ENCODE results near the gene RASL11A.
"Not testable (repeated sequence)": the region's sequence is repeated elsewhere in the genome, so short reads cannot be mapped to it uniquely, and the experiment has no call there.

Gene RASL11A

GRCh38 chr13:27269114-27269665, 1.4 kb upstream of the RASL11A start:
- DNase-seq = no peak

- DNase-seq = no peak
These were observed 1.0 kb downstream of the RASL11A start for GRCh38 chr13:27271570-27272096.

DNA sequence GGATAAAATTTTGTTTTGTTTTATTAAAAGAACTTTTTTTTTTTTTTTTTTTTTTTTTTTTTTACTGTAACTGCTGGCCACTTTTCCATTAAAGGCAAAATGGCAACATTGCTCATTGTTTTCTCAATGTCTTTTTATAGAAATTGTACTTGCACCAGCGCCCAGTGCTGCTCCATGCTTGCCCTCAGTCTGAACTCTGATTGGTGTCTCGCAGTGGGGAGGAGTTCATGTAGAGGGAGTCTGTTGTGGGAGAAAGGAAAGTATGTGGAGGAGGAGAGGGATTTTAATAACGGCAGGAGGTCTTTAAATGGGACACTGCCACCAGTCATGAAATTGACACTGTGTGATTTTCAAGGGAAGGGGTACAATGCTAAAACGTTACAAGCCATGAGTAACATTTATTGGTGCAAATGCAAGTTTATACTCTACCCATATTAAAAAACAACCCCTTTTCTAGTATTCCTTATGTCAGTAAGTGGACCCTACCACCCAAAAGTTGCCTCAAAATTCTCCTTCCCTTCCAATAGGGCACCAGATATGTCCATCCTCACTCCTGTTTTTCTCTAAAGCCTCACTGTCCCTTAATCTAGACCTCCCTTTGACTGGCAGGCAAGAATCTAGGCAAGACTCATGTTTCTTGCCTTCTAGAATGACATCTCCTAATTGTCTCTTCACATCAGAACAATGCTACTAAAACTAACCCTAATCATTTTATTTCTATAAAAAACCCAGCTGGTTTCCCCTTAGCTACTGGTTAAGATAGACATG, 3.2 kb downstream of the RASL11A start:
- no peak for DNase-seq

- DNase-seq = no peak
These were observed 4.0 kb downstream of the RASL11A start for GRCh38 chr13:27274631-27275030.

GRCh38 chr13:27276188-27276587, 5.6 kb downstream of the RASL11A start:
- DNase-seq = no peak

DNA sequence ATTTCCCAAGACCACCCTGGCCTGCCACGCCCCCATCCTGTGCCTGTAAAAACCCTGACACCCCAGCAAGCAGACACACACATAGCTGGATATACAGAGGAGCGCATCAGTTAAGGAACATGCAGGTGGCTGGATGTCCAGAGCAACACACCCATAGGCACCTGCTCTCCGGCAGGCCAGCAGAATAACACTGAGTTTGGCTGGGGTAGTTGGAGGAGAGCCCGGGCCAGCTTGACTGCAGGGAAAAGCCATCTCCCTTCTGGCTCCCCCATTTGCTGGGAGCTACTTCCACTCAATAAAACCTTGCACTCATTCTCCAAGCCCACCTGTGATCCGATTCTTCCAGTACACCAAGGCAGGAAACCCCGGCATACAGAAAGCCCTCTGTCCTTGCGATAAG, 8.9 kb downstream of the RASL11A start:
- DNase-seq = no peak

GRCh38 chr13:27280009-27280656, 9.5 kb downstream of the RASL11A start:
- DNase-seq = no peak

DNA sequence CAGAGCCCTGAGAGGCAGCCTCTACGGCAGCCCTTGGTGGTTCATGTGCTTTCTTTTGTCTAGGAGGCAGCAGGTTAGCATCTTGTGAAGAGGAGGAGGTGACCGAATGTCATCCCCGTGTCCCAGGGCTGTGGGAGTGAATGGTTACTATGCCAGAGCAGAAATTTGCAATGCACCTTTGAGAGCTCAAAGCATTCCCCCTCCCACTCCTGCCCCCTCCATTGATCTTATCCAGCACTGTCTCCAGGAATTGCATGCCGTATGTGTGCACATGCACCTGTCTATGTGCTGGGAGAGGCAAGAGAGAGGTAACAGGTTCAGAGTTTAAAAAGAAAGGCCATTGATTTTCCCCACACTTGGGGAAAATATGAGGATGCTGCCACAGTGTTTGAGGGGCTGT, 10.2 kb downstream of the RASL11A start:
- no peak for DNase-seq

DNA sequence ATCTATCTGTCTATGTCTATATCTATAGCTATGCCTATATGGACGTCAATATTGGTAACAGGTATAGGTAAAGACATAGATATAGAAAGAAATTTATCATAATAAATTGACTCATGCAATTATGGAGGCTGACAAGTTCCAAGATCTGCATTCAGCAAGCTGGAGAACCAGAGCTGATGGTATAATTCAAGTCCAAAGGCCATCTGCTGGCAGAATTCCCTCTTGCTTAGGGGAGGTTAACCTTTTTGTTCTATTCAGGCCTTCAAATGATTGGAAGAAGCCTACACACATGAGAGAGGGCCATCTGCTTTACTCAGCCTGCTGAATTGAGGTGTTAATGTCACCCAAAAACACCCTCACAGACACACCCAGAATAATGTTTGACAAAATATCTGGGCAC, 10.8 kb downstream of the RASL11A start:
- no peak for DNase-seq

GRCh38 chr13:27283906-27284493, 13.4 kb downstream of the RASL11A start:
- no peak for DNase-seq

GRCh38 chr13:27288392-27288791, 17.8 kb downstream of the RASL11A start:
- DNase-seq = no peak

DNA sequence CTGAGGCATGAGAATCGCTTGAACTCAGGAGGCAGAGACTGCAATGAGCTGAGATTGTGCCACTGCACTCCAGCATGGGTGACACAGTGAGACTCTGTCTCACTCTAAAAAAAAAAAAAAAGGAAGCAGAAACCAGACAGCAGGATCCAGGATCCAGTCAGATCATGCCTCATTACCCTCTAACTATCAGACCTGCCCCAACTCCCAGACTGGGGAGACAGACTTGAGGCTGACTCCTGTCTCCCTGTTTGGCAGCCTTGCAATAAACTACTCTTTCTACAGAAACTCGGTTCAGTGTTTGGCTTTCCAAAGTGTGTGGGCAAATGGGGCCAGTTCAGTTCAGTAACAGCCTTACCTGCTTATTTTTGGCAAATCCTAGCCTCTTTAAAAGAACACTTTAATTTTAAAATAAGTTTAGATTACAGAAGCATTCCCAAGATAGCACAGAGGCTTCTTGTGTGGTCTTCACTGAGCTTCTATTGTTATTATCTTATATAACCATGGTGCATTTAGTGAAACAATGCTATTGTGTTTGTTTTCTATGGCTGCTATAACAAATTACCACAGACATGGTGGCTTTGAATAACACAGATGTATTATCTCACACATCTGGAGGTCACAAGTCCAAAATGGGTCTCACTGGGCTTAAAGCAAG, 18.5 kb downstream of the RASL11A start:
- DNase-seq = no peak

GRCh38 chr13:27290715-27291114, 20.1 kb downstream of the RASL11A start:
- DNase-seq = no peak

DNA sequence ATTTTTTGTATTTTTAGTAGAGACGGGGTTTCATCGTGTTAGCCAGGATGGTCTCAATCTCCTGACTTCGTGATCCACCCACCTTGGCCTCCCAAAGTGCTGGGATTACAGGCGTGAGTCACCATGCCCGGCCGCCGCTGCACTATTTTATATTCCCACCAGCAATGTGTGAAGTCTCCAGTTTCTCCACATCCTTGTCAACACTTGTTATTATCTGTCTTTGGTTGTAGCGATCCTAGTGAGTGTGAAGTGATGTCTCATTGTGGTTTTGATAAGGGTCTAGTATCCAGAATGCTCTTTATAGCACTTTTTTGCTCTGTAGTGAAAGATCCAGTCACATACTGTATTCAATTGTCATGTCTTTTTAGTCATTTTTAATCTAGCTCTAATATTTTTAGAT, 21.3 kb downstream of the RASL11A start:
- not testable (repeated sequence) for DNase-seq

DNA sequence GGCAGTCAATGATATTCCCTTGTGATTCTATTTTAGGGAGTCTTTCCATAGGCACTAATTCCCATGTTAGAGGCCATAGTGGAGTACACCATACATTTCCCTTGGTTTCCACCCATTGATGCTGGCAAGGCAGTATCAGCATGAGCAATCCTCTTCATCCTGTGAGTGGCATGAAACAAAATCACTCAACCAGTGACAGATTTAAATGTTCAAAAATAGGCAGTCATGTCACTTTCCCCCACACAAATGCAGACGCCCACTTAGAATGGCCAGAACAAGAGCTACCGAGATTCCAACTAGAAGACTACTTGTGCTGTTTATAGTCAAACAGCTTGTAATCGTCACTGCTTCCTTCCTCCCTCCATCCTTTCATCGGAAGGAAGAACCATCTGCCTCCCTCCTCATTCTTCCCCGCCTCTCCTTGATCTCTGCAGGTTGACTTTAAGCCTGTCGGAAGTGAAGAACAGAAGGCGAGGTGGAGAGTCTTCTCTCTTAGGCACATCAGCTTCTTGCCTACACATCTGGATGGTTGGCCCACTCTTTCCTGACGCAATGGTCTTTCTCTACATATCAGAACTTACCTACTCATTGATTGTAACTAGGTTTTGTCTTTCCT, 22.6 kb downstream of the RASL11A start:
- no peak for DNase-seq

DNA sequence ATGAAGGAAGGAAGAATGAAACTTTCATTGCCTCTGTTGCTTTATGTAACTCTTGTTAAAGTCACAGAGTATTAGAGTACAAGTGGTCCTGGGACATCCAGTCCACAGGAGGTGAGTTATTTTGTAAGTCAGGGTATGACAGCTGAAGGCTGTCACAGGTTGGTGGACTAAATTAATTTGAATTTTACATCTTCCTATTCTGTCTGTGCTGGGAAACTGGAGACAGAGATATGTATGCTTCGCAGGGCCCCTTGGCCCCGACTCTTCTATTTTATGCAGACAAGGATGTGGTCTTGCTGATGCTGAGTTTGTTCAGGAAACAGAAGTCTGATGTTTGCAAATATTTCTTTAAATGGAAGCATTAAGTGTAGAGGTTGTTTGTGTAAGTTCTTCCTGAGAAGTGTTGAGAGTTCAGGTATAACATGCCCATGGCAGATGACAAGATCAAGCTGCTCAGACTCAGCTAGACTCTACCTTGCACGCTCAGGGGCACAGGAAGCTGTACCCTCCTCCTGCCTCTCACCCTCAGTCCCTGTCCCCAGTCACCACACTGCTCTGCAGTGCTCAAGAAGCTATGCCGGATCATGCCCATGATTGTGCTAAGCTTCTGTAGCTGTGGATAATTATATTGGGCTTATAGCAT, 23.4 kb downstream of the RASL11A start:
- DNase-seq = no peak

- no peak for DNase-seq
These were observed 24.5 kb downstream of the RASL11A start for GRCh38 chr13:27295096-27295495.

- no peak for DNase-seq
These were observed 25.0 kb downstream of the RASL11A start for GRCh38 chr13:27295660-27296059.

DNA sequence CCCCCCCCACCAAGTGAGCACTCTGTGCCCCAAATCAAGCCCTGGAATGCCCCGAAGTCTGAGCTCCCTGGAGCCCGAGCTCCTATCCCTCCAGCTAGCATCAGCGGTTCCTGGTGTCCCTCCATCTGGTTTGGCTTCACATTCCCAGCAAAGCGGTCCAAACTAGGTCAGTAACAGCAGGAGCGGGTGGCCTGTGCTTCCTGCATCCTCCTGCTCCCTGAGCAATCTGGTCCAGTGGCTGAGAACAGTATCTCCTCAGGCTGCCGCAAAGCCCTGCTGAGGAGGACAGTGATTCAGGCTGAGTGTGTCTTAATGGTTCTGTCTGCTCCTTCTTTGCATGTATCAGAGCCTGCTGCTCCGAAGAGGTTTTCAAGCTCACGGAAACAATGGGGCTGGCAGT, 25.9 kb downstream of the RASL11A start:
- DNase-seq = no peak

GRCh38 chr13:27298849-27299248, 28.2 kb downstream of the RASL11A start:
- DNase-seq = no peak

- DNase-seq = not testable (repeated sequence)
These were observed 29.8 kb downstream of the RASL11A start for GRCh38 chr13:27300406-27300805.

DNA sequence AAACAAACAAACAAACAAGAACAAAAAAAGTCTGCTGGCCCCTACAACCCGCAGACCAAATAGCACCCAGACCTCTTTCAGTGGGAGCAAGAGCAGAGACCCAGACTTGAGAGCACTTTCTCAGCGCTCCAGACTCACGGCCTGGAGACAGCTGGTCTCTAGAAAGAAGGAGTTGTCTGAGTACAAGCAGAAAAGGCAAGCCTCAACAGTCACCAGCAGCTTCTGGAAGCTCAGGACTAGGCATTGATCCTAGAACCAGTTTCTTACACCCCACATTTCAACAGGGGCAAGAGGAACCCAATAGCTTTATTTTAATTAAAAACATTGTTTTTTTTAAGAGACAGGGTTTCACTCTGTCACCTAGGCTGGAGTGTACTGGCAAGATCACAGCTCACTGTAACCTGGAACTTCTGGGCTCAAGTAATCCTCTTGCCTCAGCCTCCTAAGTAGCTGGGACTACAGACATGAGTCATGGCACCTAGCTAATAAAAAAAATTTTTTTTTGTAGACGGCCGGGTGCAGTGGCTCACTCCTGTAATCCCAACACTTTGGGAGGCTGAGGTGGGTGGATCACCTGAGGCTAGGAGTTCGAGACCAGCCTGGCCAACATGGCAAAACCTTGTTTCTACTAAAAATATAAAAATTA, 30.4 kb downstream of the RASL11A start:
- DNase-seq = no peak
